ACC112 (cell line): Measurements from ENCODE around the gene WDR91.

Experiments
- H2AFZ ChIP-seq: fragments of 200-600 bp; sonication (generic); one replicate; pipeline ENCODE4 v1.6.0; 2017; ENCODE audit warnings: antibody characterized with exemption, low read length; ENCODE audit not compliant: unreplicated experiment
- H3K27ac ChIP-seq: fragments of 200-600 bp; sonication (generic); 2 replicates; pipeline ENCODE4 v1.5.1; 2014; ENCODE audit warnings: low read depth, mild to moderate bottlenecking, antibody characterized with exemption, low read length, moderate library complexity
- H3K27me3 ChIP-seq: fragments of 200-600 bp; sonication (generic); 2 replicates; pipeline ENCODE4 v1.6.1; 2014; ENCODE audit warnings: mild to moderate bottlenecking, antibody characterized with exemption, low read length, moderate library complexity, mixed read lengths; ENCODE audit not compliant: insufficient read depth
- H3K36me3 ChIP-seq: fragments of 200-600 bp; sonication (generic); 2 replicates; pipeline ENCODE4 v1.6.1; 2016; ENCODE audit warnings: mild to moderate bottlenecking, antibody characterized with exemption, low read length, moderate library complexity, mixed read lengths; ENCODE audit not compliant: insufficient read depth
- H3K4me1 ChIP-seq: fragments of 200-600 bp; sonication (generic); one replicate; pipeline ENCODE4 v1.6.1; 2016; ENCODE audit warnings: low read length, mixed read lengths; ENCODE audit not compliant: insufficient read depth, unreplicated experiment, control insufficient read depth
- H3K4me3 ChIP-seq: fragments of 200-600 bp; sonication (generic); 2 replicates; pipeline ENCODE4 v1.5.1; 2014; ENCODE audit warnings: mild to moderate bottlenecking, low read depth, low read length
- H3K79me2 ChIP-seq: fragments of 200-600 bp; sonication (generic); one replicate; pipeline ENCODE4 v1.6.0; 2016; ENCODE audit warnings: low read length; ENCODE audit not compliant: control insufficient read depth, unreplicated experiment, insufficient read depth

WDR91 gene

DNA sequence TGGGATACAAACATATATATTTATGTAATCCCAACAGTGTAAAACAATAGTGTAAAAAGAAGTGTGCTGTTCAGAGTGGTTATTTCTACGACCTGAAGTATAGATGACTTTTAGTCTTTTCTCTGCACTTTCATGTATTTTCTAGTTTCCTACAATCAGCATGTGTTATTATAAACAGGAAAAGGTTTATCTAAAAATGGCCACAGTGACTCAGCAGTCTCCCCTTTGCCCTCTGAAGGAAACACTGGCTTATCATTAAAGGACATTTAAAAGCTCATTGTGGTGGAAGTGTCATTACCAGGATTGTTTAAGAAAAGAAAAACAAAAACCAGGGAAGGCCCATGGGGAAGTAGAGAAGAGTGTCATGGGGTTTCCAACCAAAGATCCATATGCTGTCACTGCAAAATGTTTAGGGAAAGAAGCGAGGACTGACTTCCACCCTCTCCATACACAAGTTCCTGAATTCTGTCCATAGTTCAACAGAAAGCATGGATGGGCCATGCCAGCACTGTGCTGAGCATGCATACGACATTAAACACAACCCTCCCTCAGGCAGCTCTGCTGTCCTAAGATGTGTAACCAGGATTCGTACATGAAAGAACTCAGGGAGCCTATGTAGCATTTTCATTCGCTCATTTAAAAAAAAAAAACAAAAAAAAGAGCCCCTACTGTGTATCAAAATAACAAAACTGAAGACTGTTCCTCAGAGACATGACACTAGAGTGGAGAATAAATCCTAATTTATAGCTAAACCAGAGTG lies 51.0 kb downstream of the WDR91 start:
- Histone ChIP-seq H3K4me1 (peaks cover 26% of the 10 kb centered on the region), H3K4me3 (peak overlapping the region; percentile 17; the same call in 1 of the 2 replicates), H2AFZ (no peak overlapping the region), H3K79me2 (peaks cover 34% of the 10 kb centered on the region), H3K27ac (peak overlapping the region; percentile 83), H3K27me3 (no peaks in the 10 kb centered on the region), H3K36me3 (peaks cover 36% of the 10 kb centered on the region)

DNA sequence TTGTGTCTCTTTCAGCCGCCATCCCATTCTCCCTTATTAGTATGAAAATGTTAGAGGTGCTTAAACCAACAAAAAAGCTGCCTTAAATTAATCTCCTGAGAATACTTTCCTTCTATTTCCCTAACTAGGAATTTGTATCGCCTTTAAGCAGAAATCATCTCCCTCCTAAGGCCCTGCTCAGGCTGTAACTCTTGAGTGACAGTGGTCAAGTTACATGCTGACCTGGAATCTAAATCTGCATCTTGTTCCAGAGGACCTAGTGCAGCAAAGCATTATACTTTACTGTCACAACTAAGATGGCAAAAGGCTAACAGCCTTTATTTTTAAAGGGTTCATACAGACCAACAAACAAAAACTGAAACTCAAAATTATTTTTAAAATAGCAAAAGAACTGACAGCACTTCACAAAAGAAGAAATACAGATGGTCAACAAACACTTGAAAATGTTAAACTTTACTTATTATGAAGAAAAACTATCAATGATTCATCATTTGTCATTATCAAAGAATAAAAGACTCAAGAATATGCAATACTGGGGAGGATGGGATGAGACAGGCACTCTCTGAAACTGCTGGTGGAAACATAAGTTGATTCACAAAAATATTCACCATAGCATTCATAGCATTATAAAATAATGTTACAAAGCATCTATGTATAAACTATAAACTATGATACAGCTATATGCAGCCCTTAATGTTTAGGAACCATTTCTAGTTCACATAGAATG lies 51.8 kb downstream of the WDR91 start:
- Histone ChIP-seq H3K36me3 (peaks cover 29% of the 10 kb centered on the region), H3K27me3 (no peaks in the 10 kb centered on the region), H3K27ac (peak overlapping the region; percentile 83), H2AFZ (no peak overlapping the region), H3K4me1 (peaks cover 26% of the 10 kb centered on the region), H3K4me3 (peak overlapping the region; percentile 17), H3K79me2 (peaks cover 31% of the 10 kb centered on the region)

DNA sequence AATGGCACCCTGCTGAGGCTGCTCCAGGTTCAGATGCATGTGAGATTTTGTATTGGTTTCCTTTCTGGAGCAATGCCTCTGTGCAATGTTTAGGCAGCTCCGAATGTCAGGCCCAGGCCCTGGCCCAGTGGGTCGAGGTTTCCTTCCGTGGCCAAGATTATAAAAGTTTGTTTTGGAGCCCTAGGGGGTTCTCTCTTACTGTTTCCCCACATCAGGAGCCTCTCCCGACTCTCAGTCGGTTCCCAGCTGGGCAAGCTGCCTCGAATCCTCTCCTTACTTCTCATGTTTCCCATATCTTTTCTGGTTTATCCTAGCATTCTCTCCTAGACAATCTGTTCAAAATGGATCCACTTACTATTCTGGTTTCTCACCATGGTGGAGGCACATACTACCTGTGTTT lies 52.5 kb downstream of the WDR91 start:
- Histone ChIP-seq H3K4me3 (peak overlapping the region; percentile 17; the same call in 1 of the 2 replicates), H3K36me3 (peaks cover 24% of the 10 kb centered on the region), H3K79me2 (peaks cover 31% of the 10 kb centered on the region), H2AFZ (no peak overlapping the region), H3K27me3 (no peaks in the 10 kb centered on the region), H3K4me1 (peaks cover 26% of the 10 kb centered on the region), H3K27ac (peak overlapping the region; percentile 83)

DNA sequence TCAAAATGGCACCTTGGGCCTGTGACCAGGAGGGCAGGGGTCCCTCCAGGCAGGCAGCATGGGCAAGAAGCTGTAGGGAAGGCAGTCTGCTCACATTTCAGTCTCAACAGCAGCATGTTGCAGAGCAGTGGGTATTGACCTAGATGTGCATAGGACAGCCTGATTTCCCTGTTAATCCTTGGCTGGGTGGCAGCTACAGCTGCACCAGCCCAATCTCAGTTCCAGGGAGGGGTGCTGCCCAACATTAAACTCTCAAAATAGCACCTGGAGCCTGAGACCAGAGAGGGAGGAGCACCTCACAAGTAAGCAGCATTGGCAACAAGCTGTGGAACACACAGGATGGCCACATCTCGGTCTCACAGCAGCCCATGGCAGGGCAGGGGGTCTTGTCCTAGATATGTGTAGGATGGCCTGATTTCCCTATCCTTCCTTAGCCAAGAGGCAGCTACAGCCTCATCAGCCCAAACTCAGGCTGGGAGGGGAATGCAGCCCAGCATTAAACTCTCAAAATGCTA lies 53.1 kb downstream of the WDR91 start:
- H3K4me1 ChIP-seq = peaks cover 26% of the 10 kb centered on the region
- no peak overlapping the region for H3K4me3 ChIP-seq
- no peak overlapping the region for H3K27ac ChIP-seq
- H3K79me2 ChIP-seq = peaks cover 31% of the 10 kb centered on the region
- no peaks in the 10 kb centered on the region for H3K27me3 ChIP-seq
- H2AFZ ChIP-seq = no peak overlapping the region
- peaks cover 19% of the 10 kb centered on the region; the same call in 1 of the 2 replicates for H3K36me3 ChIP-seq

DNA sequence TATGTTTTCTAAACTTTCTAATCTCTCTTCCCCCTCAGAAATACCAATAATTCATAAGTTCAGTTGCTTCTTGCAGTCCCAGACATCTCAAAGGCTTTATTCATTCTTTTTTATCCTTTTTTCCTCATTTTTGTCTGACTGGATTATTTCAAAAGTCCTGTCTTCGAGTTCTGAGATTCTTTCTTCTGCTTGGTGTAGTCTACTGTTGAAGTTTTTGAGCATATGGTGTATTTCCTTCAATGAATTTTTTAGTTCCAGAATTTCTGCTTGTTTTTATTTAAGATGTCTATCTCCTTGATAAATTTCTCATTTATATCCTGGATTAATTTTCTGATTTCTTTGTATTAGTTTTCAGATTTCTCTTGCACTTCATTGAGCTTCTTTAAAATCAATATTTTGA lies 55.0 kb downstream of the WDR91 start:
- no peak overlapping the region for H3K27ac ChIP-seq

DNA sequence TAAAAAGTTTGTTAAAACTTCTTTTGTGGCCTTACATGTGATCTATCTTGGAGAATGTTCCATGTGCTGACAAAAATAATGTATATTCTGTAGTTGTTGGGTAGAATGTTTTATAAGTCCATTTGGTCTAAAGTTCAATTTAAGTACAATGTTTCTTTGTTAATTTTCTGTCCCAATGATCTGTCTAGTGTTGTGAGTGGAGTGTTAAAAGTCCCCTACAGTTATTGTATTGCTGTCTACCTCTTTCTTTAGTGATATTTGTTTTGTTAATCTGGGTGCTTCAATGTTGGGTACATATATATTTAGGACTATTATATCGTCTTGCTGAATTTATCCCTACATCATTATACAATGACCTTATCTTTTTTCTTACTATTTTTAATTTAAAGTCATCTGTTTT lies 56.6 kb downstream of the WDR91 start:
- Histone ChIP-seq H3K4me1 (peaks cover 24% of the 10 kb centered on the region), H3K79me2 (peaks cover 33% of the 10 kb centered on the region), H3K36me3 (peaks cover 18% of the 10 kb centered on the region; the same call in 1 of the 2 replicates), H3K27ac (no peak overlapping the region), H2AFZ (no peak overlapping the region), H3K4me3 (no peak overlapping the region), H3K27me3 (no peaks in the 10 kb centered on the region)

More for the DNA sequence above, 55.0 kb downstream of the WDR91 start:
- H3K27me3 ChIP-seq = no peaks in the 10 kb centered on the region
- H3K4me3 ChIP-seq = no peak overlapping the region
- peaks cover 20% of the 10 kb centered on the region; the same call in 1 of the 2 replicates for H3K36me3 ChIP-seq
- H2AFZ ChIP-seq = no peak overlapping the region
- H3K79me2 ChIP-seq = peaks cover 28% of the 10 kb centered on the region
- peaks cover 27% of the 10 kb centered on the region for H3K4me1 ChIP-seq

DNA sequence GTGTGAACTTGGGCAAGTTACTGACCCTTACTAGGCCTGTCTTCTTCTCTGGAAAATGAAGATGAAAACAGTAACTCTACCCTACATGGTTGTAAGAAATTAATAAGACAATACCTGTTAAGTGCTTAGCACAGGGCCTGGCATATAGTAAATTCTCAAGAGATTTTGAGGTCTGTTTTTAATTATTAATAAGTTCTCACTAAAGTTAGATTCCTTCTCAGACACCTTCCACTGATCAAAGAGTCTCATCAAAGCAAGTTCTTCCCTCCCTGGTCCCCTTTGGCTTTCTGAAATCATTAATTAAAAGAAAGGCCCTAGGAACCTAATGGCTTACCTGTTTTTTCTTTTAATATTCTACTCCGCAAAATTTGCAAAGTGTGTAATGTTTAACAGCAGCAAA lies 58.9 kb downstream of the WDR91 start:
- Histone ChIP-seq H3K79me2 (peaks cover 34% of the 10 kb centered on the region), H2AFZ (no peak overlapping the region), H3K4me1 (peaks cover 16% of the 10 kb centered on the region), H3K4me3 (no peak overlapping the region), H3K36me3 (peaks cover 14% of the 10 kb centered on the region; the same call in 1 of the 2 replicates), H3K27me3 (no peaks in the 10 kb centered on the region), H3K27ac (no peak overlapping the region)

DNA sequence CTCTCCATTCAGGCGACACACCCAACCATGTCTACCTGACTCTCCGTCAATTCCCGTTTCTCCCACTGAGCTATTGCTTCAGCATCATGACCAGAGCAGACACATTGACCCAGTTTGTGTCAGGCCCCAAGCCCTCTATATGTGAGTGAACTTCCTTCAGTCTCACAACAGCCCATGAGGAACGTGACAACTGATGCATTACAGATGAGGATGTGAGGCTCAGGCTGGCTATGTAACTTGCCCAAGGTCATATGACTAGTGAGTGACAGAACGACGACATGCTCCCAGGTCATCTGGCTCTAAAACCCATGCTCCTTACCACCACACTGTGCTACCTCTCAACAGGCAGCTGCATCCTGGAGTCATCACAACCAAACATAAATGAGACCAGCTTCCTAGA lies 59.8 kb downstream of the WDR91 start:
- no peaks in the 10 kb centered on the region for H3K27me3 ChIP-seq
- H3K27ac ChIP-seq = no peak overlapping the region
- H3K79me2 ChIP-seq = peaks cover 29% of the 10 kb centered on the region
- H2AFZ ChIP-seq = no peak overlapping the region
- H3K4me3 ChIP-seq = no peak overlapping the region
- H3K4me1 ChIP-seq = peaks cover 21% of the 10 kb centered on the region
- 0 out of 2 replicates have a peak, but pooled peaks cover 11% of the 10 kb centered on the region for H3K36me3 ChIP-seq

DNA sequence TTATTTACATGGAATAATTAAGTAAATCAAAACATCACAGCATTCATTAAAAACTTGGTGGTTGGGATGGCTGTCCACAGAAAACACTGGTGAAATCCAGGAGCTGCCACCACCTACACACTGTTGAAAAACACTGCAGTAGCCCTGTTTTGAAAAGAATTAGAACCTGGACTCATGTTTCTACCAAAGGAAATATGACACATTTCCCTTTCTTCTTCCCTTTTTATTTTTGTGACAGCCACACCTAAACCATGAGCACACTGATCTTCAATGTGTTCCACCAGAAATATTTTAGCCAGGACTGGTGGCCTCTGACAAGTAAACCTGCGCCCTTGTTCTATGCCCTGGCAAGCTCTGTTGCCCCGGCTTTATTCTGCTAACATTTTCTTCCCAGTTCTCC lies 60.2 kb downstream of the WDR91 start:
- Histone ChIP-seq H3K4me3 (no peak overlapping the region), H3K36me3 (0 out of 2 replicates have a peak, but pooled peaks cover 11% of the 10 kb centered on the region), H3K4me1 (peaks cover 21% of the 10 kb centered on the region), H3K27ac (no peak overlapping the region), H3K27me3 (no peaks in the 10 kb centered on the region), H2AFZ (no peak overlapping the region), H3K79me2 (peaks cover 29% of the 10 kb centered on the region)

DNA sequence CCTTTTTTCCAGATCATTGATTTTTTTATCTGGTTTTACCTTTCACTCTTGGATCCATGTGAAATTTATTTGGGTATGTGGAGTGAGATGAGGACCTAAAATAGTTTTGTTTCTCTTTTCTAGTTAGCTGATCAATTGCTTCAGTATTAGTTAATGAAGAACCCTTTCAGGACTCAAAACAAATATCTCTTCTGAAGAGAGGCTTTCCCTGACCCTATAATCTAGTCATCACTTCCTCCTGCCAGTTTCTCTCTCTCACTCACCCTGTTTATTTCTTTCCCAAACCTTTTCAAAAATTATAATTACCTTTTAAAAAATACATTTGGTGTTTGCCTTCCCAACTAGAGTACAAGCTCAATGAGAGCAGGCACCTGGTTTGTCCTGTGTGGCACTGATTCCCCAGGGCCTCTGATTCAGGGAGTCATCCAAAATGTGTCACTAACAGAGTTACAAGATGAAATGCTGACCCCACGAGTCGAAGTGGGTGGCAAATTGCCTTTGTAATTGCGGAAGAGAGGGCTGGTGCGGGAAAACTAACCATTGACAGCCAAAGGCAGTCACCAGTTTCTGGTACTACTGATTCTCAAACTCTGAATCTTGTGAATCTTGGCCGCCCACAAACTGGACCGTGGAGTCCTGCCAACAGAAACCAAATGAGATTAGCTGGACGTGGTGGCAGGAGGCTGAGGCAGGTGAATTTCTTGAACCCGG lies 61.1 kb downstream of the WDR91 start:
- Histone ChIP-seq H3K4me3 (peak overlapping the region; percentile 85), H3K27me3 (no peaks in the 10 kb centered on the region), H3K79me2 (peaks cover 29% of the 10 kb centered on the region), H3K27ac (no peak overlapping the region), H2AFZ (no peak overlapping the region), H3K4me1 (peaks cover 21% of the 10 kb centered on the region), H3K36me3 (0 out of 2 replicates have a peak, but pooled peaks cover 11% of the 10 kb centered on the region)
